Activated CD4-positive, alpha-beta memory T cell treated with anti-CD3 and anti-CD28 coated beads for 36 hours (primary cell): ENCODE measurements around the gene GOLPH3. TPM values are rescaled to one million over a fixed set of nuclear protein-coding genes. Genes with fewer than 3 reads are reported as not detected.
"Not testable (repeated sequence)": the region's sequence is repeated elsewhere in the genome, so short reads cannot be mapped to it uniquely, and the experiment has no call there.

ENCODE experiments used
- CTCF ChIA-PET: fragments of 350-600 bp; sonication (Branson Sonifier 250); formaldehyde crosslinking; loops from one replicate; lab custom pipeline; 2021; ENCODE audit warnings: antibody characterized with exemption, inconsistent platforms; lab: Charles Lee
- POLR2A ChIA-PET: fragments of 350-600 bp; sonication (Branson Sonifier 250); formaldehyde crosslinking; loops from one replicate; lab custom pipeline; 2021; ENCODE audit warnings: antibody characterized with exemption; lab: Charles Lee
- DNase-seq: peaks from one replicate; pipeline ENCODE4 v3.0.0-alpha.2; 2020
- H3K27ac Mint-ChIP-seq: one replicate; pipeline ENCODE4 v1.8.0; 2021; ENCODE audit warnings: mixed read lengths
- H3K27me3 Mint-ChIP-seq: one replicate; pipeline ENCODE4 v1.8.0; 2021; ENCODE audit warnings: mixed read lengths
- H3K36me3 Mint-ChIP-seq: one replicate; pipeline ENCODE4 v1.8.0; 2021; ENCODE audit warnings: mixed read lengths
- H3K4me1 Mint-ChIP-seq: one replicate; pipeline ENCODE4 v1.8.0; 2021; ENCODE audit warnings: low read depth, mixed read lengths
- H3K4me3 Mint-ChIP-seq: one replicate; pipeline ENCODE4 v1.8.0; 2021; ENCODE audit warnings: mild to moderate bottlenecking, mixed read lengths
- H3K9me3 Mint-ChIP-seq: one replicate; pipeline ENCODE4 v1.8.0; 2021; ENCODE audit warnings: mixed read lengths
- intact Hi-C: fragments of 100-400 bp; cut with micrococcal nuclease; formaldehyde crosslinking; loops from one replicate; pipeline ENCODE4 v1.15.1; 2023
- total RNA-seq, 2 experiments: library from RNA; stranded (reverse); gene quantifications; one replicate each; pipeline ENCODE4 v1.2.3, GENCODE V29; 2021

Gene GOLPH3
- total RNA-seq, 2 experiments from 2014 or later = 65.6 to 67.1 TPM

- DNase-seq, H3K4me1 Mint-ChIP-seq, H3K9me3 Mint-ChIP-seq, H3K27me3 Mint-ChIP-seq, intact Hi-C loops, H3K36me3 Mint-ChIP-seq, CTCF ChIA-PET, H3K4me3 Mint-ChIP-seq, H3K27ac Mint-ChIP-seq: not testable (repeated sequence)
- POLR2A ChIA-PET = interaction anchor here (0.7 kb wide), 1 partner anchor 271 kb away, joined by 4 read pairs; no protein-coding TSS in a partner anchor
Observed at GRCh38 chr5:32078855-32079254, 95.3 kb downstream of the GOLPH3 start.

GRCh38 chr5:32076699-32077695 lies 97.1 kb downstream of the GOLPH3 start:
- intact Hi-C loops = loop anchor here (1.0 kb wide), 2 partner anchors 252 to 496 kb away; no protein-coding TSS in a partner anchor
- POLR2A ChIA-PET = interaction anchor here (0.7 kb wide), 1 partner anchor 106 kb away, joined by 3 read pairs; no protein-coding TSS in a partner anchor

More at GRCh38 chr5:32076699-32077695, 97.1 kb downstream of the GOLPH3 start:
- no peaks in the 10 kb centered on the region for H3K36me3 Mint-ChIP-seq
- H3K27ac Mint-ChIP-seq = no peak overlapping the region
- no peaks in the 10 kb centered on the region for H3K27me3 Mint-ChIP-seq
- CTCF ChIA-PET = interaction anchor here (0.7 to 1.8 kb wide), 23 partner anchors 10 to 497 kb away, joined by 3 to 13 read pairs (median 3); no protein-coding TSS in a partner anchor
- no peak overlapping the region for H3K4me3 Mint-ChIP-seq
- DNase-seq = peak; percentile 47
- H3K4me1 Mint-ChIP-seq = peaks cover 3% of the 10 kb centered on the region
- H3K9me3 Mint-ChIP-seq = no peaks in the 10 kb centered on the region

Other genes starting within 250 kb of the GOLPH3 start
- 10 to 100 TPM; 22.3 to 22.4 TPM for gene MTMR12, start 138.6 kb upstream of the GOLPH3 start, total RNA-seq